A172 (cell line): ENCODE measurements around the gene NAXD. TPM values are rescaled to one million over a fixed set of nuclear protein-coding genes. Genes with fewer than 3 reads are reported as not detected.

Experiments
- total RNA-seq: library from RNA; depleted of rRNA; stranded (reverse); fragments of >200 nt; shearing (Covaris generic); gene quantifications from 2 replicates; pipeline ENCODE4 v1.2.3, GENCODE V29; 2014; rRNA removed

The NAXD gene
- total RNA-seq, 1 experiment from 2014 or later, result 7.2 TPM

Other genes starting within 250 kb of the NAXD start
- 1.7 and 3.6 TPM in 2 replicates for gene RAB20, start 53.8 kb upstream of the NAXD start, total RNA-seq
- 71.8 and 73.1 TPM in 2 replicates for gene CARS2, start 90.6 kb downstream of the NAXD start, total RNA-seq
- gene ING1, start 98.2 kb downstream of the NAXD start, total RNA-seq, result 14.4 and 20.6 TPM in 2 replicates